Muscle of arm (tissue), 14 donors: ENCODE data around the gene CFAP43. TPM values are rescaled to one million over a fixed set of nuclear protein-coding genes. Genes with fewer than 3 reads are reported as not detected.
A peak's percentile ranks its signal among the peaks of the same experiment; 100 is the strongest.

Experiments
- DNase-seq: peaks from one replicate; pipeline ENCODE4 v3.0.0-alpha.2; 2013
- long read RNA-seq, 11 donors: transcript quantifications; one replicate each; lab custom pipeline, GENCODE V29; 2026
- polyA plus RNA-seq, 12 donors: library from polyadenylated mRNA; unstranded; fragments of 120-200 nt; gene quantifications; one replicate each; pipeline ENCODE4 v1.2.1, GENCODE V29; 2013; ENCODE audit not compliant: insufficient read length in 12 of 12

CFAP43 gene
- 1 to 10 TPM in 1 of 12 donors, under 1 TPM in 9, not detected in 2; 0.18 to 1.6 (median 0.36) TPM for polyA plus RNA-seq
- long read RNA-seq, donor 1 = 0 reads
- long read RNA-seq, donor 2 = 0 reads
- long read RNA-seq, donor 3 = 0 reads
- long read RNA-seq, donor 4 = 0 reads
- long read RNA-seq, donor 5 = 0 reads
- long read RNA-seq, donor 6 = 0 reads
- long read RNA-seq, donor 7 = 0 reads
- long read RNA-seq, donor 8 = 0 reads
- long read RNA-seq, donor 9 = 0 reads
- long read RNA-seq, donor 10 = 0 reads
- long read RNA-seq, donor 11 = 0 reads

GRCh38 chr10:104231784-104232612, at the start of gene CFAP43:
Gene CFAP43, minus strand, starts transcription at chr10:104232364. Its CDS starts 118 bp downstream, at chr10:104232246.
- DNase-seq = peak; percentile 98

- no peak for DNase-seq
Observed at GRCh38 chr10:104281694-104282093, 49.5 kb upstream of the CFAP43 start.

- no peak for DNase-seq
Observed at GRCh38 chr10:104279550-104280259, 47.5 kb upstream of the CFAP43 start.

GRCh38 chr10:104277785-104278184, 45.6 kb upstream of the CFAP43 start:
- no peak for DNase-seq

GRCh38 chr10:104276192-104276591, 44.0 kb upstream of the CFAP43 start:
- DNase-seq = no peak

GRCh38 chr10:104274762-104275721, 42.9 kb upstream of the CFAP43 start:
- no peak for DNase-seq

- no peak for DNase-seq
Observed at GRCh38 chr10:104273899-104274575, 41.9 kb upstream of the CFAP43 start.

GRCh38 chr10:104273286-104273685, 41.1 kb upstream of the CFAP43 start:
- no peak for DNase-seq

GRCh38 chr10:104268713-104269645, 36.8 kb upstream of the CFAP43 start, which contains the start of gene GSTO2:
Gene GSTO2, plus strand, starts transcription at chr10:104269184. Its CDS starts 5,732 bp downstream, at chr10:104274916.
- DNase-seq = peak; percentile 98

- DNase-seq = no peak
Observed at GRCh38 chr10:104268405-104268712, 36.2 kb upstream of the CFAP43 start.

GRCh38 chr10:104267721-104268404, 35.7 kb upstream of the CFAP43 start:
- no peak for DNase-seq

- DNase-seq = no peak
Observed at GRCh38 chr10:104264783-104265182, 32.6 kb upstream of the CFAP43 start.

- DNase-seq = no peak
Observed at GRCh38 chr10:104262055-104262454, 29.9 kb upstream of the CFAP43 start.

- no peak for DNase-seq
Observed at GRCh38 chr10:104260775-104261115, 28.6 kb upstream of the CFAP43 start.

GRCh38 chr10:104259999-104260774, 28.0 kb upstream of the CFAP43 start:
- no peak for DNase-seq

- no peak for DNase-seq
Observed at GRCh38 chr10:104259456-104259855, 27.3 kb upstream of the CFAP43 start.

GRCh38 chr10:104258209-104258608, 26.0 kb upstream of the CFAP43 start:
- no peak for DNase-seq

- no peak for DNase-seq
Observed at GRCh38 chr10:104257235-104257634, 25.1 kb upstream of the CFAP43 start.
